Activated T-helper 1 cell treated with anti-CD3 and anti-CD28 coated beads, Interleukin-12 subunit alpha, Interleukin-12 subunit beta, Interleukin-2, Interleukin-4 antibody, amounts not matched to agents 30 ng/mL and 10 ng/mL and 1 ng/mL, durations not matched to agents 14 hours and 24 hours and 36 hours (primary cell): ENCODE data around the gene INTS11. TPM values are rescaled to one million over a fixed set of nuclear protein-coding genes. Genes with fewer than 3 reads are reported as not detected.
"Not testable (repeated sequence)": the region's sequence is repeated elsewhere in the genome, so short reads cannot be mapped to it uniquely, and the experiment has no call there.

Experiments
- DNase-seq: peaks from one replicate; pipeline ENCODE4 v3.0.0; 2021; ENCODE audit warnings: low spot score
- H3K27ac Mint-ChIP-seq: one replicate; pipeline ENCODE4 v1.8.0; 2021; ENCODE audit warnings: mild to moderate bottlenecking, mixed read lengths
- H3K27me3 Mint-ChIP-seq: one replicate; pipeline ENCODE4 v1.8.0; 2022; ENCODE audit warnings: mild to moderate bottlenecking, moderate library complexity, mixed read lengths; ENCODE audit not compliant: insufficient read depth
- H3K36me3 Mint-ChIP-seq: one replicate; pipeline ENCODE4 v1.8.0; 2021; ENCODE audit warnings: low read depth, mixed read lengths
- H3K4me1 Mint-ChIP-seq: one replicate; pipeline ENCODE4 v1.8.0; 2021; ENCODE audit warnings: low read depth, mixed read lengths
- H3K4me3 Mint-ChIP-seq: one replicate; pipeline ENCODE4 v1.8.0; 2021; ENCODE audit warnings: mild to moderate bottlenecking, moderate library complexity, mixed read lengths
- H3K9me3 Mint-ChIP-seq: one replicate; pipeline ENCODE4 v1.8.0; 2021; ENCODE audit warnings: mixed read lengths
- intact Hi-C: fragments of 100-400 bp; cut with micrococcal nuclease; formaldehyde crosslinking; loops from one replicate; pipeline ENCODE4 v1.15.1; 2024
- total RNA-seq: library from RNA; stranded (reverse); gene quantifications from 2 replicates; pipeline ENCODE4 v1.2.3, GENCODE V29; 2022

Gene INTS11
- 144 and 147 TPM in 2 replicates for total RNA-seq

DNA sequence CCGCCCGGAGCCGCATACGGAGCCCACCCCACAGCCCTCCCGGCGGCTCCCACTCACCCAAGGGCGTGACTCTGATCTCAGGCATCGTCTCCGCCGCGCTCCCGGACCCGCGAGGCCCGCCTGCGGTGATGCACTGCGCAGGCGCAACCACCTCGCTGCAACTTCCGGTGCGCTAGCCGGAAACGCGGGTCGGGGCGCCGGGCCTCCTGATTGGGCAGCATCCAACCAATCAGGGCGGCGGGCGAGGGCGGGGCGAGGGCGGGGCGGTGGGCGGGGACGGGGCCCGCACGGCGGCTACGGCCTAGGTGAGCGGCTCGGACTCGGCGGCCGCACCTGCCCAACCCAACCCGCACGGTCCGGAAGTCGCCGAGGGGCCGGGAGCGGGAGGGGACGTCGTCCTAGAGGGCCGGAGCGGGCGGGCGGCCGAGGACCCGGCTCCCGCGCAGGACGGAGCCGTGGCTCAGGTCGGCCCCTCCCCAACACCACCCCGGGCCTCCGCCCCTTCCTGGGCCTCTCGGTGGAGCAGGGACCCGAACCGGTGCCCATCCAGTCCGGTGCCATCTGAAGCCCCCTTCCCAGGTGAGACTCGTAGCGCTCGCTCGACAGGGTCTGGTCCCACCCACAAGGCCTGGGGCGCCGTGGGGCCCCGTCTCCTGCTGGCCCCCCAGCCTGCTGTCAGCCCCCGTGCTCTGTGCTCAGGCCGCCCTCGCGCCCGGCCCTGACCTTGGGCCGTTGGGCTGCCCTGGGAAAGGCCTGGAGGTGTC is at the start of gene INTS11, which contains the start of gene CPTP:
INTS11 (minus strand) TSS at position 137 of the 764 bp plus-strand sequence; CDS start at position 85, 52 bp downstream.
CPTP (plus strand) TSS at position 279 of the 764 bp plus-strand sequence. CDS start 2,109 bp downstream, outside the sequence.
- Mint-ChIP-seq H3K36me3 (peaks cover 3% of the 10 kb centered on the region), H3K27me3 (no peaks in the 10 kb centered on the region), H3K4me3 (peak within 1 kb of the TSS; percentile 95), H3K27ac (peak within 1 kb of the TSS; percentile 92), H3K9me3 (no peaks in the 10 kb centered on the region), H3K4me1 (peaks cover 20% of the 10 kb centered on the region)
- DNase-seq, result peak; percentile 95
- intact Hi-C loops, result loop anchor here (1.0 kb wide), 3 partner anchors 16 to 208 kb away; partner anchors contain the start of genes AURKAIP1, C1orf159 and PUSL1

- DNase-seq, result no peak
- Mint-ChIP-seq H3K36me3 (peaks cover 8% of the 10 kb centered on the region), H3K4me3 (peak overlapping the region; percentile 93), H3K27ac (peak overlapping the region; percentile 52), H3K4me1 (peaks cover 11% of the 10 kb centered on the region), H3K9me3 (no peaks in the 10 kb centered on the region), H3K27me3 (peaks cover 2% of the 10 kb centered on the region)
- intact Hi-C loops, result loop anchor here (2.0 kb wide), 1 partner anchor 25 kb away; the partner anchor contains the start of gene DVL1
These were observed 49.5 kb upstream of the INTS11 start for GRCh38 chr1:1373815-1374588.

DNA sequence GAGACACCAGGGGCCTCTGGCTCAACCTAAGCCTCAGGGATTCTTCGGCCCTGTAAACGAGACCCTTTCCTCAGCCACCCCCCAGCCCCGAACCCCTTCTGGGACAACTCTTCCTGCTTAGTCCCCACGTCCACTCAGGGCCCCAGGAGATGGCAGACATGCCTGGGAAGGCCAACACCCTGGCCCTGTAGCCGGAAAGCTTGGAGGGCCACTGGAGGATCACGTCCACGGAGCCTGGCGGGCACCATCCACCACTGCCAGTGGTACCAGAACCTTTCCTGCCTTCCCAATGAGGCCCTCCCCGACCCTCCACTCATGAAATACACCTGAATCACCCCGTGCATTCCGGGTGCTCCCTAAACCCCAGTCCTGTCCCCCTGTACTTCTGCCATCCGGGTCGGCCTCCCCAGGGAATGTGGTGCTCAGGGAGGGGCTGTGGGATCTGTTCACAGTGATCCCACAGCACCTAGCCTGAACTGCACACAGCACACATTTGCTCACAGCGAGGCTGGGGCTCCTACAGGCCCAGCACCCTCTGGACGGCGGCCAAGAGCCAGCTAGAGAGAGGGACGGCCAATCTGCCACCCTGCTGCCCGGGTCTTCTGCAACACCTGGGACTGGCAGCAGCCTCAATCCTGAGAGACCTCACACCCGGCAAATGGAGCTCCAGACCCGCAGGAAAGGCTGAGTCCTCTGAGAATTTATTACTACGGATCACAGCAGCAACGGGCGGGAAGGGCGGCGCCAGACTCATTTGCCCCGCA is 48.8 kb upstream of the INTS11 start:
- H3K27ac Mint-ChIP-seq, result no peak overlapping the region
- peaks cover 11% of the 10 kb centered on the region for H3K4me1 Mint-ChIP-seq
- H3K4me3 Mint-ChIP-seq, result peak overlapping the region; percentile 93
- intact Hi-C loops, result no loop called here
- H3K27me3 Mint-ChIP-seq, result peaks cover 2% of the 10 kb centered on the region
- H3K36me3 Mint-ChIP-seq, result peaks cover 8% of the 10 kb centered on the region
- no peaks in the 10 kb centered on the region for H3K9me3 Mint-ChIP-seq
- no peak for DNase-seq

GRCh38 chr1:1371746-1372711 is 47.6 kb upstream of the INTS11 start:
- H3K4me1 Mint-ChIP-seq, result peaks cover 11% of the 10 kb centered on the region
- no peaks in the 10 kb centered on the region for H3K9me3 Mint-ChIP-seq
- peak; percentile 70 for DNase-seq
- intact Hi-C loops, result loop anchor here (1.0 kb wide), 1 partner anchor 242 kb away; no protein-coding TSS in a partner anchor
- H3K36me3 Mint-ChIP-seq, result peaks cover 8% of the 10 kb centered on the region
- peak overlapping the region; percentile 74 for H3K4me3 Mint-ChIP-seq
- peaks cover 2% of the 10 kb centered on the region for H3K27me3 Mint-ChIP-seq
- peak overlapping the region; percentile 34 for H3K27ac Mint-ChIP-seq

- Mint-ChIP-seq H3K27me3 (peaks cover 2% of the 10 kb centered on the region), H3K9me3 (no peaks in the 10 kb centered on the region), H3K4me3 (peak overlapping the region; percentile 45), H3K36me3 (peaks cover 8% of the 10 kb centered on the region), H3K27ac (no peak overlapping the region), H3K4me1 (peaks cover 11% of the 10 kb centered on the region)
- intact Hi-C loops, result no loop called here
- peak; percentile 68 for DNase-seq
These were observed 46.9 kb upstream of the INTS11 start for GRCh38 chr1:1371364-1371745.

- peak overlapping the region; percentile 45 for H3K4me3 Mint-ChIP-seq
- peaks cover 8% of the 10 kb centered on the region for H3K36me3 Mint-ChIP-seq
- H3K27ac Mint-ChIP-seq, result no peak overlapping the region
- peaks cover 2% of the 10 kb centered on the region for H3K27me3 Mint-ChIP-seq
- H3K9me3 Mint-ChIP-seq, result no peaks in the 10 kb centered on the region
- H3K4me1 Mint-ChIP-seq, result peaks cover 11% of the 10 kb centered on the region
- no peak for DNase-seq
- intact Hi-C loops, result no loop called here
These were observed 46.4 kb upstream of the INTS11 start for GRCh38 chr1:1370771-1371300.

DNA sequence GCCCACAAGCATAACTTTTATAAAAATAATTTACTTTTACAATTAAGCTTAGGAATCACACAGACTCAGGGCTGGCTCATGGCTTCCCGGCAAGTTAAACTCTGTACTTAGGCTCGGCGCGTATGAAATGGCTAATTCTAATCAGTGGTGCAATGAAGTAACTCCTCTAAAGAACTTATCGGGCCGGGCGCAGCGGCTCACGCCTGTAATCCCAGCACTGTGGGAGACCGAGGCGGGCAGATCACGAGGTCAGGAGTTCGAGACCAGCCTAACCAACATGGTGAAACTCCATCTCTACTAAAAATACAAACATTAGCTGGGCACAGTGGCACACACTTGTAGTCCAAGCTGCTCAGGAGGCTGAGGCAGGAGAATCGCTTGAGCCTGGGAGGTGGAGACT is 45.6 kb upstream of the INTS11 start:
- H3K36me3 Mint-ChIP-seq, intact Hi-C loops, H3K27ac Mint-ChIP-seq, DNase-seq, H3K27me3 Mint-ChIP-seq, H3K9me3 Mint-ChIP-seq: not testable (repeated sequence)
- Mint-ChIP-seq H3K4me3 (peak overlapping the region; percentile 25), H3K4me1 (peaks cover 11% of the 10 kb centered on the region)

DNA sequence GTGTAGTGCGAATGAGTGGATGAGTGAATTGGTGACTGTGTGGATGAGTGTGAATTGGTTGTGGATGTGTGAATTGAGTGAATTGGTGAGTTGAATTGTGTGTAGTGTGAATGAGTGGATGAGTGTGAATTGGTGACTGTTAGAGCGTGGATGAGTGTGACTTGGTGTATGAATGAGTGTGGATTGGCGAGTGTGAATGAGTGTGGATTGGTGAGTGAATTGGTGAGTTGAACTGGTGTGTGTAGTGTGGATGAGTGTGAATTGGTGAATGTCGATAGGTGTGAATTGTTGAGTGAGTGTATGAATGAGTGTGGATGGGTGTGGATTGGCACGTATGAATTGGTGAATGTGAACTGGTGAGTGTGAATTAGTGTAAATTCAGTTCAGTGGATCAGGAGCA is 42.9 kb upstream of the INTS11 start:
- peaks cover 5% of the 10 kb centered on the region for H3K27me3 Mint-ChIP-seq
- H3K4me1 Mint-ChIP-seq, result peaks cover 4% of the 10 kb centered on the region
- no peaks in the 10 kb centered on the region for H3K9me3 Mint-ChIP-seq
- no peak overlapping the region for H3K4me3 Mint-ChIP-seq
- DNase-seq, result no peak
- intact Hi-C loops, result no loop called here
- no peak overlapping the region for H3K27ac Mint-ChIP-seq
- H3K36me3 Mint-ChIP-seq, result peaks cover 2% of the 10 kb centered on the region

- Mint-ChIP-seq H3K4me3 (no peak overlapping the region), H3K27ac (no peak overlapping the region), H3K9me3 (no peaks in the 10 kb centered on the region), H3K36me3 (no peaks in the 10 kb centered on the region), H3K4me1 (no peaks in the 10 kb centered on the region), H3K27me3 (peaks cover 5% of the 10 kb centered on the region)
- intact Hi-C loops, result no loop called here
- DNase-seq, result no peak
These were observed 42.2 kb upstream of the INTS11 start for GRCh38 chr1:1366699-1367066.

- Mint-ChIP-seq H3K27ac (no peak overlapping the region), H3K4me1 (no peaks in the 10 kb centered on the region), H3K4me3 (no peak overlapping the region), H3K9me3 (no peaks in the 10 kb centered on the region), H3K27me3 (peaks cover 5% of the 10 kb centered on the region), H3K36me3 (no peaks in the 10 kb centered on the region)
- intact Hi-C loops, result no loop called here
- no peak for DNase-seq
These were observed 41.6 kb upstream of the INTS11 start for GRCh38 chr1:1365875-1366698.

- no peak for DNase-seq
- peaks cover 6% of the 10 kb centered on the region for H3K27me3 Mint-ChIP-seq
- no peaks in the 10 kb centered on the region for H3K36me3 Mint-ChIP-seq
- peaks cover 3% of the 10 kb centered on the region for H3K4me1 Mint-ChIP-seq
- H3K9me3 Mint-ChIP-seq, result no peaks in the 10 kb centered on the region
- H3K27ac Mint-ChIP-seq, result no peak overlapping the region
- no peak overlapping the region for H3K4me3 Mint-ChIP-seq
- intact Hi-C loops, result no loop called here
These were observed 39.8 kb upstream of the INTS11 start for GRCh38 chr1:1364266-1364665.
